ENCODE results near the gene FZD2.
"Not testable (repeated sequence)": the region's sequence is repeated elsewhere in the genome, so short reads cannot be mapped to it uniquely, and the experiment has no call there.

The FZD2 gene

GRCh38 chr17:44578947-44579346 is 21.7 kb downstream of the FZD2 start:
- DNase-seq, result no peak

GRCh38 chr17:44581868-44582267 is 24.6 kb downstream of the FZD2 start:
- DNase-seq, result no peak

GRCh38 chr17:44584443-44584842 is 27.2 kb downstream of the FZD2 start:
- no peak for DNase-seq

- DNase-seq, result no peak
These were observed 28.0 kb downstream of the FZD2 start for GRCh38 chr17:44585315-44585714.

- no peak for DNase-seq
These were observed 30.1 kb downstream of the FZD2 start for GRCh38 chr17:44587339-44587738.

- DNase-seq, result no peak
These were observed 32.2 kb downstream of the FZD2 start for GRCh38 chr17:44589316-44590071.

GRCh38 chr17:44590072-44590462 is 32.8 kb downstream of the FZD2 start:
- DNase-seq, result not testable (repeated sequence)

DNA sequence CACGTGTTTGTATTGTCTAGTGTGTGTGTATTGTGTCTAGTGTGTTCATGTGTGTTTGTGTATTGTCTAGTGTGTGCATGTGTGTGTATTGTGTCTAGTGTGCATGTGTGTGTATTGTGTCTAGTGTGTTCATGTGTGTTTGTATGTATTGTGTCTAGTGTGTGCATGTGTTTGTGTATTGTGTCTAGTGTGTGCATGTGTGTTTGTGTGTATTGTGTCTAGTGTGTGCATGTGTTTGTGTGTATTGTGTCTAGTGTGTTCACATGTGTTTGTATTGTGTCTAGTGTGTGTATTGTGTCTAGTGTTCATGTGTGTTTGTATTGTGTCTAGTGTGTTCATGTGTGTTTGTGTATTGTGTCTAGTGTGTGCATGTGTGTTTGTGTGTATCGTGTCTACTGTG is 33.5 kb downstream of the FZD2 start:
- DNase-seq, result not testable (repeated sequence)

- no peak for DNase-seq
These were observed 33.9 kb downstream of the FZD2 start for GRCh38 chr17:44591206-44591605.

- no peak for DNase-seq
These were observed 35.9 kb downstream of the FZD2 start for GRCh38 chr17:44593156-44593555.

DNA sequence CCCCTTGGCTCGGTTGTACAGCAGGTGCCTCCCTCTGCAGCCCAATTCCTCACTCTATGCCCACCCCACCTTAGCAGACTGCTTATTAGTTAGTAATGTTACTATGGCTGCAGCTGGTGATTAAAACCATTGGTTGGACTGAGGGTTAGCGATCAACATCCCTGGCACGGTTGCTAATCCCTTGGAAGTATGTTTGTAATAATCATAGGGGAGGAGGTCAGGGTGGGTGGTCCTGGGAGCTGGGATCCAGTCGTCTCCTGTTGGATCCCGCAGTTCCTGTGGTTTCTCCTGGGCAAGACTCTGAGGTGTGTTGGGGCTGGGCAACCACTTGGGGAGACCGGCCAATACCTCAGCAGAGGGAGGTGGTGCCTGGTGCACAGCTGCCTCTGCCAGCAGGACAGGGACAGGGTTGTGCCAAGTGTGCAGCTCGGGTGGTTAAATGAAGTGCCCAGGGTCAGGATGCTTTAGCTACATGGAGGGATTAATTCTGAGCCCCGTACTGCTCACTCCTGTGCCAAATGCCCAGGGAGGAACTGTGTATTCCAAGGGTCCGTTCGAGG is 38.0 kb downstream of the FZD2 start:
- DNase-seq, result no peak

GRCh38 chr17:44598329-44598728 is 41.0 kb downstream of the FZD2 start:
- no peak for DNase-seq

- DNase-seq, result no peak
These were observed 41.6 kb downstream of the FZD2 start for GRCh38 chr17:44598932-44599297.

DNA sequence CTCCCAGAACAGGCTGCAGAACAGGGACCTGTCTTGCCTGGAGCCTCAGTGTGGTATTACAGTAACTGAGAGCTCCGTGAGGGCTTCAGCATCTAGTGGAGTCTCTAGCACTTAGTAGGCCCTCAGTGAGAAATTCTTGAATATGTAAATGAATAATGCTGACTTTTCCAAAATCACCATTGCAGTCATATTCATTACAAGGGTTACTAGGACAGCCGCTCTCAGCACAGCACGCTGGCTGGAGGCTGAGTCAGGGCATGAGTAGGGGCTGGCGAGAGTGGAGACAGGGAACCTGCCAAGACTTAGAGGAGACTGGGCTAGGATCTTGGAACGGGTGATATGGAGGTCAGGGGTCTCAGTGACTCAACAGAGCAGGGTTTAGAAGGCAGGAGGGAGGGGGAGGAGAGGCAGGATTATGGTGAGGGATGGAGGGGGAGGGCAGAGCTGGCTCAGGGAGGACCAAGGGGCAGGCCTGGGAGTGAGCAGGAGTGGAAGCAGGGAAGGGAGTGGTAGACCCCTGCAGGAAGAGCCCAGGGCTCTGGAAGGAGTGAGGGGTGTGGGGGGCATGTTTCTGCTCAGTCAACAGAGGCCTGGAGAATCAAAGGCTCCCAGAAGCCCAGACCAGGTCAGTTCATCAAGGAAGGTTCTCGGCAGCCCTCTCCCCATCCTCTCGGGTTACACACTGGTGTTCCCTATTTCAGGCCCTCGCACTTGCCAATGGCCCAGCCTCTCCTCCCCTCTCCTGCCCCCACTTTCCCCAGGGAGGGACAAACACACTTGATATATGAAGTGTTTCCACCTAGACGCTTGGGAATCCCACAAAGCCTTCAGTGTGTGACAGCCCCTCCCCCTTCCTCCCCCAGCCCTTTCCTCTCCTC is 42.3 kb downstream of the FZD2 start:
- DNase-seq, result peak in 1 of 2 donors; percentile 6

GRCh38 chr17:44601539-44601938 is 44.3 kb downstream of the FZD2 start:
- DNase-seq, result no peak

DNA sequence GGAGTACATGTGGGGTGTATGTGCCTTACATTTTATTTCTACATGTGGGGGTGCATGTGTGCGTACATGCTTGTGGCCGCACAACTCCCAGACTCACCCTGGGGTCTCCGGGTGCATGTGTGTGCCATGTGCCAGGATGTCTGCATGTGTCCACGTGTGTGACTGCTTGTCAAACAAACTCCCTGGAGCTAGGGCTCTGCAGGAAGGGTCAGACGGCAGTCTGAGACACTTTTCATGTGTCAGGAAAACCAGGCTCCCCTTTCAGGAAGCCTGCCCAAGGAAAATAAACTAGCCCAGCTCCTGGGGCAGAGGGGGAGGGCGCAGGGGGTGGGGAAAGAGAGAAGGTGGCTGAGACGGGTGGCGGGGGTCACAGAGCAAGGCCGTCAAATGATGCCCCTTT is 44.7 kb downstream of the FZD2 start:
- no peak for DNase-seq

- DNase-seq, result no peak
These were observed 45.1 kb downstream of the FZD2 start for GRCh38 chr17:44602390-44602789.

GRCh38 chr17:44602970-44603369 is 45.7 kb downstream of the FZD2 start:
- no peak for DNase-seq

DNA sequence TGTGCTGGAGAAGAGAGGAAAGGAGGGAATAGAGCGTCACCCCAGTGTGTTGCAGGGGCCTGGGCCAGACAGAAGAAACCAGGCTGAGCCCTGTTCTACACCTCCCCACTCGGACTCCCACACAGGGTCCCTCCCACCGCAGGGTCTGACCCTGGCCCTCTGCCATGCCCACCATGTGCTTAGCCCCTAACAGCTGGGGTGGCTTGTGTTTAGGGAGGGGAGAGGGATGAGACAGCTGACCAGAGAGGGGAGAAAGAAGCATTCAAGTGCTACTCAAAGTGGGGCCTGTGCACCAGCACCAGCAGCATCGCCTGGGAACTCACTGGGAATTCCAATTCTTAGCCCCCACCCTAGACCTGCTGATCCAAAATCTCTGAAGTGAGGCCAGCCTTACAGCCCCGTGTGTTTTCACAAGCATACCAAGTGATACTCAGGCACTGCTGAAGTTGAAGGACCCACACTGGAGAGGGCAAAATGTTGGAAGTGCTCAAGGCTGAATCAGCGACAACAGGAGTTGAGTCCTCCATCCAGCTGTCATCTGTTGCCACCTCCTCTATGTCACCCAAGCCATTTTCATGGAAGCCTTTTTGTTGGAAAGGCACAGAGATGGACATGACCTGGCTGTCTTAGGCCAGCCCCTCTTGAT is 47.0 kb downstream of the FZD2 start:
- DNase-seq, result no peak

- no peak for DNase-seq
These were observed 47.6 kb downstream of the FZD2 start for GRCh38 chr17:44604768-44605485.

DNA sequence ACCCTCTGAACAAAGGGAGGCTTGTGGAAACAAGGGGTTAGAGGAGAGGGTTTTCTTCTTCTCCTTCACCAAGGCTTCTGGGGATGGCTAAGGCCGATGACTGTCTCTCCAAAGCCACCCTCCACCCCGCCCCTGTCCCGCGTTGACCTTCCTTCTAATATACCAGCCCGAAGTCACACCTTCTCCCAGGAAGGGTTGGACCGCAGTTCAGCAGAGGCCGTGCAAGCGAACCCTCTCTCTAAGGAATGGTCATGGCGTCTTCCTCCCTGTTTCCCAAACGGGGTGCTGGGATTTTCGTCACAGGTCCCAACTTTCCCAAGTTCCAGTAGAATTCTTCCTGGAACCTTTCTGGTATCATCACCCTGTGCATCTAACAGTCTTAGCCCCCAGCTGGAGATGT is 49.4 kb downstream of the FZD2 start:
- no peak for DNase-seq

DNA sequence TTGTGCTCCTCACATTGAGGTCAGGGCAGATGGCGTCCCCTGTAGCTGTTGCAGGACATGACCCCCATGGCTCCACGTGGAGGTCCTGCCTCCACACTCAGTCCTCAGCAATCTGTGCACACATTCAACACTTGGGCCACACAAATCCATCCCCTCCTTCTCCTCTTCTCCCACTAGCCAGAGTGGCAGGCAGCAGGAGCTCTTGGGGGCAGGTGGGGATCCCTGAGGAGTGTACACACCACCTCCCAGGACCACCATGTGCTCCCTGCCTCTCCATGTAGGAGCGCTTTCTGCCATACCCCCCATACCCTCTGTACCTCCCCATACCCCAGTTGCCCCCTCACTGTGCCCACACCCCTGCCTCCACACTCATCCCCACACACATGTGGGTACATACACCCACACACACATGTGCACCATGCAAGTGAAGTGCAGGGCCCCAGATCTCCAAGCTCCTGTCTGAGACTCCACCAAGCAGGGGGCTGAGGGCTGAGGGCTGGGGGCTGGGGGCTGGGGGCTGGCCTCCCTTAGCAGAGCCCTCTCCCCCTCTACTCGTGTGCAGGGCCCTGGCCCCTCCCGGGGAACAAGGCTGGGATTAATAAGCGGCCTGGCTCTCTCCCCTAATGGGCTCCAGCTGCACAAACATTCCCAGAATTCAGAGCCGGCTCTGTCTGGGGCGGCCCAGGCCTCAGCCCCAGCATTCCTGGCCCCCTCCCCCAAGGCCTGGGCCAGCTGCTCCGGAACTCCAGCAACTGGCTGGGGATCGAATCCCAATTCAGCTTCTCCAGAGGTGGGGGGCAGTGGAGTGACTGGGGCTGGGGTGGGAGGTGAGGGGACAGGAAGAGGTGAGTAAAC is 50.8 kb downstream of the FZD2 start:
- DNase-seq, result no peak

All from hippocampal formation (tissue), 2 donors.